GM19397 (cell line): ENCODE measurements around the gene CBLC.

Experiments used
- ATAC-seq: cut with Tn5 transposase; IDR thresholded peaks from one replicate; pipeline ENCODE4 v1.9.1; 2021; ENCODE audit warnings: mild to moderate bottlenecking, moderate library complexity; ENCODE audit not compliant: unreplicated experiment

The CBLC gene

GRCh38 chr19:44745887-44746600, 31.6 kb upstream of the CBLC start:
- ATAC-seq, result no peak

- no peak for ATAC-seq
Observed at GRCh38 chr19:44746616-44746945, 31.1 kb upstream of the CBLC start.

- peak; percentile 46 for ATAC-seq
Observed at GRCh38 chr19:44746946-44747738, 30.5 kb upstream of the CBLC start.

GRCh38 chr19:44747739-44748425, 29.8 kb upstream of the CBLC start:
- ATAC-seq, result no peak

- ATAC-seq, result peak; percentile 31
Observed at GRCh38 chr19:44748426-44749254, 29.1 kb upstream of the CBLC start, which contains the start of gene BCL3. Gene BCL3 (plus strand): TSS chr19:44748708. CDS start chr19:44748791, 83 bp downstream.

- ATAC-seq, result no peak
Observed at GRCh38 chr19:44749292-44749691, 28.4 kb upstream of the CBLC start.

GRCh38 chr19:44749994-44750393, 27.7 kb upstream of the CBLC start:
- no peak for ATAC-seq

- no peak for ATAC-seq
Observed at GRCh38 chr19:44752123-44752815, 25.4 kb upstream of the CBLC start.

- ATAC-seq, result peak; percentile 72
Observed at GRCh38 chr19:44752816-44753625, 24.7 kb upstream of the CBLC start.

GRCh38 chr19:44753626-44753931, 24.1 kb upstream of the CBLC start:
- ATAC-seq, result no peak

- no peak for ATAC-seq
Observed at GRCh38 chr19:44753932-44754749, 23.5 kb upstream of the CBLC start.

- no peak for ATAC-seq
Observed at GRCh38 chr19:44754750-44755080, 23.0 kb upstream of the CBLC start.

- ATAC-seq, result no peak
Observed at GRCh38 chr19:44755219-44755618, 22.5 kb upstream of the CBLC start.

- ATAC-seq, result no peak
Observed at GRCh38 chr19:44756089-44756562, 21.6 kb upstream of the CBLC start.

GRCh38 chr19:44757057-44757734, 20.5 kb upstream of the CBLC start:
- ATAC-seq, result no peak

GRCh38 chr19:44757735-44758505, 19.8 kb upstream of the CBLC start:
- ATAC-seq, result no peak

GRCh38 chr19:44758596-44758995, 19.1 kb upstream of the CBLC start:
- ATAC-seq, result no peak
